Suppressor macrophage treated with lipopolysaccharide for 1 hour (primary cell): Measurements from ENCODE around the gene DMPK.
A peak's percentile ranks its signal among the peaks of the same experiment; 100 is the strongest.

Experiments used
- DNase-seq, 3 donors: peaks; one replicate each; pipeline ENCODE4 v3.0.0-alpha.2; 2020 to 2022

Gene DMPK

GRCh38 chr19:45782162-45782691, at the start of gene DMPK:
Gene DMPK, minus strand, starts transcription at chr19:45782490. Its CDS starts 138 bp downstream, at chr19:45782352.
- DNase-seq = no peak

- DNase-seq = no peak
Measured at GRCh38 chr19:45828945-45829344, 46.7 kb upstream of the DMPK start.

- no peak for DNase-seq
Measured at GRCh38 chr19:45828523-45828922, 46.2 kb upstream of the DMPK start.

GRCh38 chr19:45827459-45828093, 45.3 kb upstream of the DMPK start:
- DNase-seq = no peak

- DNase-seq = no peak
Measured at GRCh38 chr19:45826934-45827333, 44.6 kb upstream of the DMPK start.

GRCh38 chr19:45825917-45826893, 43.9 kb upstream of the DMPK start:
- no peak for DNase-seq

- no peak for DNase-seq
Measured at GRCh38 chr19:45825263-45825605, 42.9 kb upstream of the DMPK start.

GRCh38 chr19:45824531-45825262, 42.4 kb upstream of the DMPK start:
- no peak for DNase-seq

GRCh38 chr19:45824041-45824471, 41.8 kb upstream of the DMPK start:
- DNase-seq = no peak

GRCh38 chr19:45823182-45823581, 40.9 kb upstream of the DMPK start:
- DNase-seq = no peak

GRCh38 chr19:45822716-45823115, 40.4 kb upstream of the DMPK start:
- DNase-seq = no peak

- DNase-seq = no peak
Measured at GRCh38 chr19:45821570-45821969, 39.3 kb upstream of the DMPK start.

GRCh38 chr19:45821103-45821521, 38.8 kb upstream of the DMPK start:
- DNase-seq = no peak

GRCh38 chr19:45820413-45821102, 38.3 kb upstream of the DMPK start:
- no peak for DNase-seq

- DNase-seq = no peak
Measured at GRCh38 chr19:45819769-45820168, 37.5 kb upstream of the DMPK start.

GRCh38 chr19:45817725-45818301, 35.5 kb upstream of the DMPK start:
- no peak for DNase-seq

GRCh38 chr19:45817010-45817724, 34.9 kb upstream of the DMPK start:
- peak; percentile 96 to 98 (median 97) for DNase-seq

- DNase-seq = no peak
Measured at GRCh38 chr19:45816236-45817009, 34.1 kb upstream of the DMPK start.

GRCh38 chr19:45815481-45816216, 33.4 kb upstream of the DMPK start:
- DNase-seq = no peak
